GM21529 (cell line): Measurements from ENCODE around the gene TEX52.
A peak's percentile ranks its signal among the peaks of the same experiment; 100 is the strongest.

Experiments used
- ATAC-seq: cut with Tn5 transposase; IDR thresholded peaks from one replicate; pipeline ENCODE4 v1.9.1; 2021; ENCODE audit not compliant: unreplicated experiment

TEX52 gene

GRCh38 chr12:2857021-2857431 lies at the start of gene TEX52:
Gene TEX52, minus strand, starts transcription at chr12:2857039. Its CDS starts 13 bp downstream, at chr12:2857026.
- no peak for ATAC-seq

GRCh38 chr12:2904260-2904659 lies 47.4 kb upstream of the TEX52 start:
- ATAC-seq: no peak

GRCh38 chr12:2902272-2902880 lies 45.5 kb upstream of the TEX52 start:
- no peak for ATAC-seq

GRCh38 chr12:2900642-2901041 lies 43.8 kb upstream of the TEX52 start:
- ATAC-seq: no peak

- ATAC-seq: no peak
These were observed 40.6 kb upstream of the TEX52 start for GRCh38 chr12:2897418-2897817.

GRCh38 chr12:2895511-2895910 lies 38.7 kb upstream of the TEX52 start:
- no peak for ATAC-seq

- ATAC-seq: no peak
These were observed 38.2 kb upstream of the TEX52 start for GRCh38 chr12:2895051-2895451.

- ATAC-seq: no peak
These were observed 36.2 kb upstream of the TEX52 start for GRCh38 chr12:2893007-2893406.

- no peak for ATAC-seq
These were observed 35.4 kb upstream of the TEX52 start for GRCh38 chr12:2892246-2892645.

- peak; percentile 11 for ATAC-seq
These were observed 34.6 kb upstream of the TEX52 start for GRCh38 chr12:2891240-2892053.

- ATAC-seq: peak; percentile 95
These were observed 33.8 kb upstream of the TEX52 start, which contains the start of gene TULP3 for GRCh38 chr12:2890388-2891239. Gene TULP3, plus strand, starts transcription at chr12:2890891. Its CDS starts 57 bp downstream, at chr12:2890948.

- no peak for ATAC-seq
These were observed 33.2 kb upstream of the TEX52 start for GRCh38 chr12:2890001-2890387.

GRCh38 chr12:2886768-2887450 lies 30.1 kb upstream of the TEX52 start:
- ATAC-seq: no peak

- no peak for ATAC-seq
These were observed 28.0 kb upstream of the TEX52 start for GRCh38 chr12:2884810-2885209.

GRCh38 chr12:2879853-2880252 lies 23.0 kb upstream of the TEX52 start:
- no peak for ATAC-seq

- ATAC-seq: peak; percentile 31
These were observed 21.3 kb upstream of the TEX52 start for GRCh38 chr12:2877953-2878732.

GRCh38 chr12:2877047-2877952 lies 20.5 kb upstream of the TEX52 start, which contains the start of the genes FOXM1 and RHNO1:
Gene FOXM1, minus strand, starts transcription at chr12:2877174. Its CDS starts 2,696 bp downstream, at chr12:2874478.
Gene RHNO1, plus strand, starts transcription at chr12:2877223. Its CDS starts 8,144 bp downstream, at chr12:2885367.
- ATAC-seq: peak; percentile 74

GRCh38 chr12:2876431-2877046 lies 19.7 kb upstream of the TEX52 start:
- ATAC-seq: peak; percentile 35
